T-helper 17 cell (primary cell): ENCODE measurements around the gene MTAP. TPM values are rescaled to one million over a fixed set of nuclear protein-coding genes. Genes with fewer than 3 reads are reported as not detected.

Experiments used
- ATAC-seq: fragments of 150-1000 bp; cut with Tn5 transposase; 2 replicates; pipeline ENCODE4 v1.10.0; 2021; ENCODE audit warnings: mild to moderate bottlenecking, moderate library complexity
- DNase-seq, 3 donors: peaks; one replicate each; pipeline versions ENCODE4 v3.0.0 to v3.0.0-alpha.2; 2020 to 2021
- H3K9me3 ChIP-seq: one replicate; pipeline ENCODE4 v1.7.0; 2013; ENCODE audit warnings: low read length, mild to moderate bottlenecking; ENCODE audit not compliant: control insufficient read depth, poor library complexity, severe bottlenecking
- H3K27ac Mint-ChIP-seq: one replicate; pipeline ENCODE4 v1.8.0; 2022; ENCODE audit warnings: mild to moderate bottlenecking, moderate library complexity, mixed read lengths
- H3K27me3 Mint-ChIP-seq: one replicate; pipeline ENCODE4 v1.8.0; 2022; ENCODE audit warnings: mixed read lengths
- H3K36me3 Mint-ChIP-seq: one replicate; pipeline ENCODE4 v1.8.0; 2022; ENCODE audit warnings: low read depth, mixed read lengths
- H3K4me1 Mint-ChIP-seq: one replicate; pipeline ENCODE4 v1.8.0; 2022; ENCODE audit warnings: mild to moderate bottlenecking, mixed read lengths
- H3K4me3 Mint-ChIP-seq: one replicate; pipeline ENCODE4 v1.8.0; 2022; ENCODE audit warnings: mild to moderate bottlenecking, moderate library complexity, mixed read lengths
- total RNA-seq, 4 donors: library from RNA in 2 of 4; stranded (reverse) in 2 of 4; gene quantifications; one replicate each; pipeline ENCODE4 v1.2.3 and lab custom pipeline; 2022 to 2026

The MTAP gene
- total RNA-seq, 2 donors from 2014 or later, result 26.2 to 28.8 TPM

DNA sequence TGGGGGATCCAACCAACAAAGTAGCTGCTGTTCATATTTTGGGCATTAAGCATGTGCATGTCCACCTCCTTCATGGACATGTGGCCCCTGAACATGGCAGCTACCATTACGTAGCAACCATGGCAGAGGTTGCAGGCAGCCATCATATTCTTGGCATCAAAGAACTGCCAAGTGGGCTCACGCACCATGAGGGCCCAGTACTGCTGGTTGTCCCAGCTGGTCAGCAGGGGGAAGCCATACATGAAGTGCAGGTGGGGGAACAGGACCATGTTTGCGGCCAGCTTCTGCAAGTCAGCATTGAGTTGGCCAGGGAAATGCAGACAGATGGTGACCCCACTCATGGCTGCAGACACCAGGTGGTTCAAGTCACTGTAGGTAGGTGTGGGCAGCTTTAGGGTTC is 9.5 kb downstream of the MTAP start:
- Mint-ChIP-seq H3K36me3 (peaks cover 7% of the 10 kb centered on the region), H3K4me3 (no peak overlapping the region), H3K27ac (no peak overlapping the region), H3K27me3 (no peaks in the 10 kb centered on the region), H3K4me1 (peaks cover 11% of the 10 kb centered on the region)
- no peaks in the 10 kb centered on the region for H3K9me3 ChIP-seq
- no peak for DNase-seq
- ATAC-seq, result no peak

DNA sequence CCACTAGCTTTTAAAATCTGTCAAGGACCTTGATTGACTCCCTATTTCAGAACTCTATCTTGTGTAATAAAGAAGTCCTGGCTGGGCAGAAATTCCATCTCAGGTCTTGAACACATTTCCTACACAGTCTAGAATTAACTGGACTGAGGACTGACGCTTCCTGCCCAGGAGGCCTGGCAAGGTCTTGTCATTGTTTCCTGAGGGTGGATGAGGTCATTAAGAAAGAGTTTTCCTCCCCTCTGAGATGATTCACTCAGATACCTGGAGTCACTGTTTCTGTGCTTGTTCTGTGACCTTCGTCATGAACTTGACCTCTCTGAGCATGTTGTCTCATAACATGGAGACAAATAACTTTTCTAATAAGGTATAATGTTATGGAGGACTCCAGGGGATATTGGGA is 10.0 kb downstream of the MTAP start:
- DNase-seq, result no peak
- no peak overlapping the region for H3K27ac Mint-ChIP-seq
- no peaks in the 10 kb centered on the region for H3K9me3 ChIP-seq
- H3K27me3 Mint-ChIP-seq, result no peaks in the 10 kb centered on the region
- no peak for ATAC-seq
- no peak overlapping the region for H3K4me3 Mint-ChIP-seq
- peaks cover 7% of the 10 kb centered on the region for H3K36me3 Mint-ChIP-seq
- H3K4me1 Mint-ChIP-seq, result peaks cover 11% of the 10 kb centered on the region

DNA sequence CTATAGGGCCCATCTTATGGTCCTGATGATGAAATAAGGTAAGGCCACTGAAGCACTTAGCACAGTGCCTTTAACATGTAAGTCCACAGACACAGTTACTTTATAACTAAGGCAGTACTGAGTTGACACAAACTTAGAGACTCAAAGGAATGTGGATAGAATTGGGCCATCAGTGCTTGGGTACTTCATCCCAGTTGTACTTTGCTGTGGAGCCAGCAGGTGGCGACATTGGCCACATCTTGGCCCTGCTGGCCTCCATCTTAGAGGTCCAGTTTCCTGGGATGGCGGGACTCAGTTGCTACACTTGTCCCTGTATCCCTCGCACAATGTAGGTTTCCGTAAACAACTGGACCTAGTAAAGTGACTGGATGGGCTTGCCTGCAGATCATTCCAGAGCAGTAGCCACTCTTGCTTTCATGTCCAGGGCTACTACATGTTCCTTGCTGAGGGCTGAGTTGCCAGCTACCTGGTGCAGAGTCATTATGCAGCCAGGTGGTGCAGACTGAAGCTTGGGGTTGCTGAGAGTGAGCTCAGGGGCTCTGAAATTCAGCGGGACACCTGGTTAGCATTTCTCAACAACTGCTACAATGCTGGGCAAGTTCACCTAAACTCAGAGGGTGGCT is 10.6 kb downstream of the MTAP start:
- peak overlapping the region; percentile 28 for H3K4me3 Mint-ChIP-seq
- H3K27me3 Mint-ChIP-seq, result no peaks in the 10 kb centered on the region
- H3K9me3 ChIP-seq, result no peaks in the 10 kb centered on the region
- H3K4me1 Mint-ChIP-seq, result peaks cover 11% of the 10 kb centered on the region
- H3K36me3 Mint-ChIP-seq, result peaks cover 7% of the 10 kb centered on the region
- peak overlapping the region; percentile 45 for H3K27ac Mint-ChIP-seq
- peak; percentile 78 for ATAC-seq
- DNase-seq, result peak; percentile 53 to 60 (median 60)

DNA sequence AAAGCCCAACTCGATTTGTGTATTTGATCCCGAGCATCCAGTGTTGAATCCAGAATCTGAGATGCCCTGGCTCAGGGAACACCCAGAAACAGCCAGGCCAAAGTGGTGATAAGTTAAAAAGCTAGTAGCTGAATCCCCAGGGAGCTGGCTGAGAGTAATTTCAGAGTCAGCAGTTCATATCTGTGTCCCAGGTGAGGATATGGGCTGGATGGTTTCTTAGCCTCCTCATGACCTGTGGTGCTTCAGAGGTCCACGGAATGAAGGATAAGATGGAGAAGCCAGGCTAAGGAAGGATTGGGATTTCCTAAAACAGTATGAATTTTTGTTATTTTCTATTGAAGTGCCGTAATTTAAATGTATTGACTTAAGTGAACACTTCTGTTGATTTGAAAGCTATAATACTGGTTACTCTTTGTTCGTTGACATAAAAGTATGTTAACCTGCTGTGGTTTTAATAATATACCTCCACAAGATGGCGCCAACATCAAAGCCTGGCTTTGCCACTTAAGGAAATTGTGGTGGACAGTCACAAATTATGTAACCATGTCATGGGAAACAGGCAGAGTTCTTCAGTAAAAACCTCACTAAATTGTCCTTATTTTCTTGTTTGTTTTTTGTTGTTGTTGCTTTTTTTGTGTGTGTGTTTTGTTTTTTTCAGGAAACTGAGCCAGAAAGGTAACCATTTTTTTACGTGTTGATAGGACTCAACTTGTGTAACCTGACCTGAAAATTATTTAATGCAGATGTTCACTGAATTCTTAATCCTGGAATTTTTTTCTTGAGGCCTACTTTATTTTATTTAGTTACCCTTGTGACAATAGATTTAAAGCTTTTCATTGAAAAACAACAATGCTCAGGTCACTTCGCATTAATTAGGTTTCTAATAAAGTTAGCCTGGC is 11.4 kb downstream of the MTAP start:
- DNase-seq (peak in 2 of 3 donors; percentile 27 to 48), ATAC-seq (peak; percentile 77)
- Mint-ChIP-seq H3K36me3 (peaks cover 9% of the 10 kb centered on the region), H3K4me1 (peaks cover 10% of the 10 kb centered on the region), H3K27me3 (no peaks in the 10 kb centered on the region), H3K4me3 (peak overlapping the region; percentile 21), H3K27ac (peak overlapping the region; percentile 45)
- H3K9me3 ChIP-seq, result no peaks in the 10 kb centered on the region

DNA sequence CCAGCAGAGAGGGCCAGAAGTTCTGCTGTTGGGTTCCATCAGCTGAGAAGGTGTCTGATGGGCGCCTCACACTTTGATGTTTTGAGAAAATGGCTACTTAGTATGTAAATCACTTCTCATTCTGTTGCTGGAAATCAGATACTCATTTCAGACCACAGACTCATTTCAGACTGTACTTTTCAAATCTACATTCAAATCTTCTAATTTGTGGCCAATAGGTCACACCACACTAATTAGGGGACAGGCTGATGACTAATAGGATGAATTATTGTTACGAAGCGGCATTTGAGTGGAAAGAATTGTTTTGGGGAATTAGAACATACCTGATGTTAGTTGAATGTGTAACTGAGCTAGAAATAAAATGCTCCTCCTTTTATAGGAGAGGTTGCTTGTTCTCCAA is 13.2 kb downstream of the MTAP start:
- H3K36me3 Mint-ChIP-seq, result peaks cover 11% of the 10 kb centered on the region
- DNase-seq (no peak), ATAC-seq (no peak)
- no peak overlapping the region for H3K4me3 Mint-ChIP-seq
- H3K9me3 ChIP-seq, result no peaks in the 10 kb centered on the region
- no peaks in the 10 kb centered on the region for H3K27me3 Mint-ChIP-seq
- H3K27ac Mint-ChIP-seq, result peak overlapping the region; percentile 8
- H3K4me1 Mint-ChIP-seq, result peaks cover 16% of the 10 kb centered on the region

DNA sequence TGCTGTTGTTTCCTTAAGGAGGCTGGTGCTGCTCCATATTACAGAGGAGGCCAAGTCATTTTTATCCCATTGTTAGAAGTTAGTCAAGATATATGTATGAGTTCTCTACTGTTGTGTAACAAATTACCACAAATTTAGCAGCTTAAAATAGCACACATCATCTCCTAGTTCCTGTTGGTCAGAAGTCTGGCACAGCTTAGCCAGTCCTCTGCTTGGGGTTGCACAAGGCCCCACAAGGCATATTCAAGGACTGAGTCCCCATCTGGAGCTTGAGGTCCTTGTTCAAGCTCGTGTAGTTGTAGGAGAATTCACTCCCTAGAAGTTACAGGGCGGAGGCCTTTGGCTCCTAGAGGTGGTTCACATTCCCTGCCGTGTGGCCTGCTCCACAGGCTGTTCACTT is 14.7 kb downstream of the MTAP start:
- no peaks in the 10 kb centered on the region for H3K9me3 ChIP-seq
- H3K27me3 Mint-ChIP-seq, result no peaks in the 10 kb centered on the region
- DNase-seq (no peak), ATAC-seq (no peak)
- peaks cover 17% of the 10 kb centered on the region for H3K36me3 Mint-ChIP-seq
- H3K27ac Mint-ChIP-seq, result peak overlapping the region; percentile 14
- no peak overlapping the region for H3K4me3 Mint-ChIP-seq
- peaks cover 25% of the 10 kb centered on the region for H3K4me1 Mint-ChIP-seq

DNA sequence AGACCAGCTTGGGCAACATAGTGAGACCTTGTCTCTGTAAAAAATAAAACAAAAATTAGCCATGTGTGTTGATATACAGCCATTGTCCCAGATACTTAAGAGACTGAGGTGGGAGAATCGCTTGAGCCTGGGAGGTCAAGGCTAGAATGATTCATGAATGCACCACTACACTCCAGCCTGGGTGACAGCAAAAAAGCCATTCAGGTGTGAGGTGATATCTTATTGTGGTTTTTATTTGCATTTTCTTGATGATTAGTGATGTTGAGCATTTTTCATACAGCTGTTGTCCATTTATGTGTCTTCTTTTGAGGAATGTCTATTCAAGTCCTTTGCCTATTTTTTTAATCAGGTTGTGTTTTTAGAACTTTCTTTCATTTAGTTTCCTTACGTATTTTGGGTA is 23.2 kb downstream of the MTAP start:
- Mint-ChIP-seq H3K36me3 (peaks cover 25% of the 10 kb centered on the region), H3K27me3 (no peaks in the 10 kb centered on the region), H3K4me3 (no peak overlapping the region), H3K27ac (no peak overlapping the region), H3K4me1 (peaks cover 25% of the 10 kb centered on the region)
- no peak for DNase-seq
- H3K9me3 ChIP-seq, result no peaks in the 10 kb centered on the region
- ATAC-seq, result no peak

DNA sequence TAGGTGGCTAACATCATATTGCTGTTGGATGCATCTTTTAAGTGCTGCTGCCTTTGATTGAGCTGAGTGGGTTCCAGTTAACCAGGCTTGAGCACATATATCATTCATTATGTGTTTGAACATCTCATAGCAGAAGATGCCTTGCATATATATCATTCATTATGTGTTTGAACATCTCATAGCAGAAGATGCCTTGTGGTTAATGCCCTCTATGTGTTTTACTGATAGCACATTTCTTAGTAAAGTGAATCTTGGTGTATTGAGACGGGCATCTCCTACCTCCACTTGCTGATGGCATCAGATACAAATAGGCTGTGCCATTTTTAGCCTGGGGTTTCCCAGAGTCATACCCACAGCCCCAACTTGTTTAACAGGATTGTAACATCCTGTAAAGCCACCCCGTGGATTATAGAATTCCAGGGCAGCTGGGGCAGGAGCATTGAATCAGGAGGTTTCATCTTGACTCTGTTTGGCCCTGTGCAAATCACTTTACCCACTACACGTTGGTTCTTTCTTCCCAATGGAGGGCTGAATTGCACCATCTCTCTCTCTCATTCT is 26.5 kb downstream of the MTAP start:
- Mint-ChIP-seq H3K4me3 (no peak overlapping the region), H3K27ac (no peak overlapping the region), H3K36me3 (peaks cover 26% of the 10 kb centered on the region), H3K4me1 (peaks cover 26% of the 10 kb centered on the region), H3K27me3 (no peaks in the 10 kb centered on the region)
- no peak for ATAC-seq
- DNase-seq, result no peak
- no peaks in the 10 kb centered on the region for H3K9me3 ChIP-seq

DNA sequence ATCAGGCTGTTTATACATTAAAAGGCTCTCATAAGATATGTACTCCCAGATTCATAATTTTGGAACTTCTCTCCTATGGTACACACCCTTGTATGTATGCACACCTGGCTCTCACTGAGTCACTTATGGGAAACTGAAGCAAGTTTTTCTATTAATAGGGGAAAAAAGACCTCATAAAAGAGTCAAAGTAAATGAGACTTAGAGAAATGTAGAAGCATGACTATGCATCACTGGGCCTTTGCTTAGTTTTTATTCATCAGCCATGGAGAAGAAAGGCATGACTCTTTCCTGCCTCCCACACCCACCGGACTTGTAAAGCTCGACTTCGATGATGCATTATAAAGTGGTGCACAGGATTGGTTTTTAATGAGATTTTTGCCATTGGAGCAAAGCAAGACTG is 28.2 kb downstream of the MTAP start:
- Mint-ChIP-seq H3K36me3 (peaks cover 20% of the 10 kb centered on the region), H3K4me3 (no peak overlapping the region), H3K27ac (no peak overlapping the region), H3K4me1 (peaks cover 31% of the 10 kb centered on the region), H3K27me3 (no peaks in the 10 kb centered on the region)
- ATAC-seq, result no peak
- H3K9me3 ChIP-seq, result no peaks in the 10 kb centered on the region
- no peak for DNase-seq

DNA sequence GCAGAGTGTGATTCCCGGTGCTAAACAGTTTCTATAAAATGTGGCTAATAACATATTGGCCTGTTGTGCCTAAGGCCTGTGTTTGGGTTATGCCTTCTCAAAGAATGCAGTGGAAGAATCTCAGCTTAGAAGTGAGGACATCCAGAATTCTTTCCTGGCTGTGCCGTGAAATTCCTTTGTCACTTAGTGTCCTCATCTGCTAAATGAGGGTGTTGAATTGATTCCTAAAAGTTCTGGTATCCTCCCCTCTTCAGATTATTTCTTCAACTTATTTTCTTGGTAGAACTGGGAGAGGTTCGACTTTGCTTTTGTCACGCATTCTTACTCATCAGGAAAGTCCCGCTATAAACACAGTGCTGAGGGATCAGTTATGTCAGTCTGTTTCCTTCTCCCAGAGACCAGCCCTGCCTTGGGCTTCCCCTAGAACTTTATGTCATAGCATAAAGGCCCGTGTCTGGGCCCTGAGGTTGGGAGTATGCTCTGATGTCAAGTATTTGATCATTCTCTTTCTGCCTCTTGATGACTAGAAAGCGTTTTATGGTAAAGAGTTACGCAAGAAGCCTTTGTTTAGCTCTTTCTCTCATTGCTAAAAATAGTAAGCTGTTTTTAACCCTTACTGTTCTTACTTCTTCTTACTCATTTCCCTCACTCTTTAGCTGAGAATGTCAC is 29.5 kb downstream of the MTAP start:
- Mint-ChIP-seq H3K27ac (peak overlapping the region; percentile 80), H3K4me3 (no peak overlapping the region), H3K27me3 (no peaks in the 10 kb centered on the region), H3K4me1 (peaks cover 31% of the 10 kb centered on the region), H3K36me3 (peaks cover 24% of the 10 kb centered on the region)
- no peaks in the 10 kb centered on the region for H3K9me3 ChIP-seq
- ATAC-seq, result peak; percentile 83
- DNase-seq, result no peak

DNA sequence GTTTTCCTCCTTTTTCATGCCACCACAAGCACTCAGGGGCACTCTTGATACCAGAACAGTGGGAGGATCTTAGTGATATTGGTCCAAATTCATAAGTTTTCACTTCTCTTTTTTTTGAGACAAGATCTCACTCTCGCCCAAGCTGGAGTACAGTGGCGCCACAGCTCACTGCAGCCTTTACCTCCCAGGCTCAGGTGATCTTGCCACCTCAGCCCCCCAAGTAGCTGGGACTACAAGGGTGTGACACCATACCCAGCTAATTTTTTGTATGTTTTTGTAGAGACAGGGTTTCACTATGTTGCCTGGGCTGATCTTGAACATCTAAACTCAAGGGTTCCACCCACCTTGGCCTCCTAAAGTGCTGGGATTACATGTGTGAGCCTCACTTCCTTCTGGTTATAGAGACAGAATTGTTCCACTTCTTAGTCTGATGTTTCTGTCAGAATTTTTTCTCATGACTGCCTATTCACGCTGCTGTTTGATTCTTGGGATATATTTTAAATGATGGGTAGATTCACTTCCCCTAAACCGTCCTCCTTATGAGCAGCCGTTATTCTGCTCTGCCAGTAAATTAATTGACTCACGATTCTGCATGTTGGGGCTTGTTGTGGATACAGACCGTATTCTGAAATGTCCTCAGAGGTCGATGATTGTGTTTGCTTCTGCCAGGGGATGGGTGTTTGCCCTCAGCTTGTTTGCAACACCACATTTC is 30.8 kb downstream of the MTAP start:
- ATAC-seq, result peak; percentile 60
- Mint-ChIP-seq H3K4me3 (no peak overlapping the region), H3K27me3 (no peaks in the 10 kb centered on the region), H3K36me3 (peaks cover 30% of the 10 kb centered on the region), H3K27ac (peak overlapping the region; percentile 80), H3K4me1 (peaks cover 32% of the 10 kb centered on the region)
- no peak for DNase-seq
- H3K9me3 ChIP-seq, result no peaks in the 10 kb centered on the region

DNA sequence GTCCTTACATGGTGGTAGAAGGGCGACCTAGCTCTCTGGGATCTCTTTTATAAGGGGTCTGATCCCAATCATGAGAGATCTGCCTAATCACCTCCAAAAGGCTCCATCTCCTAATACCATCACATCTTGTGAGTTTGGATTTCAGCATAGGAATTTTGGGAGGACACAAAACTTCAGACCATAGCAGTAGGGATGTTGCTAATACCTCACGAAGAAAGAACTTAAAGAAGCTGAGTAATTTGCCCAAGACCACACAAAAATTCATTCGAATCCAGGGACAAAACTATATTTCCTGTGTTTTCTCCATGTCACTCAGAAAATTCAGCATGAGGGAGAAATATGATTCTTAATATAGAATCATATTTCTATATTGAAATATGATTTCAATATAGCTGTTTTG is 32.7 kb downstream of the MTAP start:
- DNase-seq (no peak), ATAC-seq (no peak)
- Mint-ChIP-seq H3K36me3 (peaks cover 30% of the 10 kb centered on the region), H3K4me1 (peaks cover 29% of the 10 kb centered on the region), H3K27ac (no peak overlapping the region), H3K4me3 (no peak overlapping the region), H3K27me3 (no peaks in the 10 kb centered on the region)
- H3K9me3 ChIP-seq, result no peaks in the 10 kb centered on the region
